SK-N-SH (cell line): ENCODE results near the gene BIRC7. TPM values are rescaled to one million over a fixed set of nuclear protein-coding genes. Genes with fewer than 3 reads are reported as not detected.

ENCODE experiments used
- CTCF ChIA-PET: fragments of 300-600, 350-600 bp; formaldehyde crosslinking; extraction: SDS; loops from one replicate; lab custom pipeline; 2021; lab: Yijun Ruan, JAX
- POLR2A ChIA-PET: fragments of 350-600 bp; sonication (Branson Sonifier 250); formaldehyde crosslinking; extraction: SDS; loops from one replicate; lab custom pipeline; 2020; ENCODE audit warnings: antibody characterized with exemption, inconsistent platforms; lab: Yijun Ruan, JAX
- DNase-seq: peaks from one replicate; pipeline ENCODE4 v3.0.0; 2012
- H2AFZ ChIP-seq: fragments of 200-600 bp; sonication (generic); 2 replicates; pipeline ENCODE4 v1.8.1; 2016; ENCODE audit warnings: antibody characterized with exemption, mild to moderate bottlenecking, low read depth
- H3F3A ChIP-seq: fragments of 200-600 bp; sonication (generic); replicated peaks from 2 replicates; pipeline ENCODE3; 2016; ENCODE audit warnings: antibody characterized with exemption, mild to moderate bottlenecking; ENCODE audit not compliant: insufficient read depth
- H3K27ac ChIP-seq, 2 experiments: fragments of 200-500 bp in 1 of 2; fragments of 200-600 bp in 1 of 2; sonication (Bioruptor generic) in 1 of 2; sonication (generic), shearing (Covaris generic) in 1 of 2; 2 replicates each; pipeline versions ENCODE4 v1.5.1 to v1.6.1; 2014 to 2016; ENCODE audit warnings: low read depth in 2 of 2, inconsistent platforms in 1 of 2, low read length in 1 of 2, mild to moderate bottlenecking in 1 of 2, mixed read lengths in 1 of 2
- H3K27me3 ChIP-seq: fragments of 200-600 bp; sonication (generic), shearing (Covaris generic); 2 replicates; pipeline ENCODE4 v1.6.1; 2016; ENCODE audit warnings: mixed run types; ENCODE audit not compliant: insufficient read depth
- H3K36me3 ChIP-seq, 2 experiments: fragments of 200-500 bp in 1 of 2; fragments of 200-600 bp in 1 of 2; sonication (Bioruptor generic) in 1 of 2; sonication (generic) in 1 of 2; replicated peaks in 1 of 2; 2 replicates each; pipeline versions ENCODE3 to v1.5.1; 2014 to 2016; ENCODE audit warnings: low read length in 1 of 2, mild to moderate bottlenecking in 1 of 2; ENCODE audit not compliant: insufficient read depth in 2 of 2, control insufficient read depth in 1 of 2
- H3K4me1 ChIP-seq, 2 experiments: fragments of 200-500 bp in 1 of 2; fragments of 200-600 bp in 1 of 2; sonication (Bioruptor generic) in 1 of 2; sonication (generic), shearing (Covaris generic) in 1 of 2; 2 replicates each; pipeline versions ENCODE4 v1.5.1 to v1.6.1; 2014 to 2016; ENCODE audit warnings: low read depth in 1 of 2, low read length in 1 of 2, mixed run types in 1 of 2; ENCODE audit not compliant: insufficient read depth in 2 of 2, control insufficient read depth in 1 of 2
- H3K4me2 ChIP-seq: fragments of 200-600 bp; sonication (generic), shearing (Covaris generic); 2 replicates; pipeline ENCODE4 v1.6.1; 2017; ENCODE audit warnings: mixed run types
- H3K4me3 ChIP-seq, 2 experiments: fragments of 200-500 bp in 1 of 2; fragments of 200-600 bp in 1 of 2; sonication (Bioruptor generic) in 1 of 2; sonication (generic), shearing (Covaris generic) in 1 of 2; 2 replicates each; pipeline versions ENCODE4 v1.5.1 to v1.8.1; 2014 to 2016; ENCODE audit warnings: low read depth in 2 of 2, inconsistent platforms in 1 of 2, low read length in 1 of 2, mild to moderate bottlenecking in 1 of 2, mixed read lengths in 1 of 2, moderate library complexity in 1 of 2
- H3K79me2 ChIP-seq: fragments of 200-600 bp; sonication (generic); 2 replicates; pipeline ENCODE4 v1.8.1; 2017; ENCODE audit warnings: mild to moderate bottlenecking; ENCODE audit not compliant: insufficient read depth
- H3K9ac ChIP-seq: fragments of 200-600 bp; sonication (generic); 2 replicates; pipeline ENCODE4 v1.6.1; 2017; ENCODE audit warnings: mixed run types
- H3K9me2 ChIP-seq: fragments of 200-600 bp; sonication (generic); 2 replicates; pipeline ENCODE4 v1.6.1; 2017; ENCODE audit warnings: mixed run types
- H3K9me3 ChIP-seq: fragments of 200-600 bp; sonication (generic); 2 replicates; pipeline ENCODE4 v1.6.1; 2017; ENCODE audit warnings: mixed run types, mild to moderate bottlenecking, moderate library complexity
- H4K20me1 ChIP-seq: fragments of 200-600 bp; sonication (generic); 2 replicates; pipeline ENCODE4 v1.6.1; 2017; ENCODE audit warnings: mild to moderate bottlenecking, mixed run types; ENCODE audit not compliant: insufficient read depth
- EP300 ChIP-seq, 2 experiments: IDR thresholded peaks; 2 replicates each; pipeline versions ENCODE4 v1.4.0 to v1.6.1; 2012; ENCODE audit warnings: borderline replicate concordance in 1 of 2, low read depth in 1 of 2, low read length in 1 of 2
- GABPA ChIP-seq: IDR thresholded peaks from 2 replicates; pipeline ENCODE4 v1.4.0; 2012; ENCODE audit warnings: low read depth, mild to moderate bottlenecking
- GATA2 ChIP-seq: sonication (generic); formaldehyde crosslinking; IDR thresholded peaks from 2 replicates; pipeline ENCODE4 v1.5.0; 2020; ENCODE audit warnings: mild to moderate bottlenecking, missing genetic modification reagents
- JUND ChIP-seq: IDR thresholded peaks from 2 replicates; pipeline ENCODE4 v1.4.0; 2012
- NFIC ChIP-seq: IDR thresholded peaks from 2 replicates; pipeline ENCODE4 v1.4.0; 2012; ENCODE audit warnings: borderline replicate concordance
- NRF1 ChIP-seq: IDR thresholded peaks from 2 replicates; pipeline ENCODE4 v1.6.1; 2012; ENCODE audit warnings: low read depth, mild to moderate bottlenecking, low read length
- RAD21 ChIP-seq: IDR thresholded peaks from 2 replicates; pipeline ENCODE4 v1.6.1; 2012; ENCODE audit warnings: mild to moderate bottlenecking, low read length
- RCOR1 ChIP-seq: fragments of 150-350 bp; IDR thresholded peaks from 2 replicates; pipeline ENCODE4 v1.6.1; 2017; ENCODE audit warnings: antibody characterized with exemption, low read length
- RXRA ChIP-seq: IDR thresholded peaks from 2 replicates; pipeline ENCODE4 v1.4.0; 2012; ENCODE audit warnings: low read depth, mild to moderate bottlenecking, borderline replicate concordance
- TCF12 ChIP-seq: IDR thresholded peaks from 2 replicates; pipeline ENCODE4 v1.4.0; 2012
- TEAD4 ChIP-seq: IDR thresholded peaks from 2 replicates; pipeline ENCODE4 v1.4.0; 2012; ENCODE audit warnings: mild to moderate bottlenecking, borderline replicate concordance; ENCODE audit not compliant: insufficient read depth
- WGBS: methylation state at CpG from one replicate; pipeline ENCODE4 v1.1.6; 2017; ENCODE audit warnings: low lambda C conversion rate; 5-methylcytosine and 5-hydroxymethylcytosine counted together
- polyA plus RNA-seq, 3 experiments: library from polyadenylated mRNA; depleted of rRNA; stranded (reverse); fragments of >200 nt; gene quantifications; 2 replicates each; pipeline ENCODE4 v1.2.3, GENCODE V29; 2012
- TF ChIP-seq, protein P1 (sequence below): fragments of 150-350 bp; IDR thresholded peaks from 2 replicates; pipeline ENCODE4 v1.6.1; 2016; ENCODE audit warnings: mild to moderate bottlenecking, low read depth, low read length
- TF ChIP-seq, protein P2 (sequence below): fragments of 200-600 bp; sonication (generic); IDR thresholded peaks from 2 replicates; pipeline ENCODE4 v1.6.1; 2017; ENCODE audit warnings: antibody characterized with exemption, mild to moderate bottlenecking, moderate library complexity

Gene BIRC7
- polyA plus RNA-seq, 1 of the 3 experiments (the other 2 are of a cell fraction), result not detected

DNA sequence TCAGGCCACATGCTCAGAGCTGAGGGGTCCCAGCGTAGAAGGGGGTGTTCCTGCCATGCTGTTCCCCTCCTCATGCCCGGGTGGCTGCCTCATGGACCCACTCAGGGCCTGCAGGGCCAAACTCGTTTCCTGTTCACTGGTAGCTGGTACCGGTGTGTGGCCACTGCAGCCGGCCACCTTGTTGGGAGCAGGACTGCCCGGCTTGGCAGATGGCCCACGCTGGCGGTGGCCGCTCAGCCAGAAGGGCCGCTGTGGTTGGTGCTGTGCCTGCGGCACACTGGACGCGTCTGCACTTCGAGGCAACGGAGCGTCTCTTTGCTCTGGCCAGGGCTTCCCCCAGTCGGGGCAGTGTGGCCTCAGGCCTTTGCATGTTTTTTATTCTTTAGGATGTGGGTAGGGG lies 47.2 kb downstream of the BIRC7 start:
- Histone ChIP-seq H3F3A (no peaks in the 10 kb centered on the region), H3K4me3 (no peak overlapping the region), H2AFZ (no peak overlapping the region), H3K4me1 (no peaks in the 10 kb centered on the region), H3K4me2 (no peak overlapping the region), H3K9me2 (no peaks in the 10 kb centered on the region), H3K36me3 (peaks cover 17 to 88% of the 10 kb centered on the region in 2 experiments), H4K20me1 (peaks cover 7% of the 10 kb centered on the region), H3K79me2 (peaks cover 8% of the 10 kb centered on the region; the same call in 1 of the 2 replicates), H3K27ac (no peak overlapping the region), H3K9ac (no peak overlapping the region), H3K9me3 (no peaks in the 10 kb centered on the region), H3K27me3 (no peaks in the 10 kb centered on the region)
- TF ChIP-seq RCOR1 (no peak), NFIC (no peak), NRF1 (no peak), GATA2 (CRISPR knock-in tag) (no peak), EP300 (IDR thresholded peaks at IDR 0.05; ENCODE audit: borderline replicate concordance in 1 of 2, low read depth in 1 of 2, low read length in 1 of 2) (no peak), RAD21 (no peak), TEAD4 (no peak), TCF12 (no peak)
- no peak for DNase-seq
- CTCF ChIA-PET, result interaction anchor here (0.7 to 3.4 kb wide), 5 partner anchors 8 to 99 kb away, joined by 3 to 14 read pairs (median 8); partner anchors contain the start of gene ARFGAP1
- POLR2A ChIA-PET, result no interaction called here
- 100% methylated on average over 2 of the region's 17 CpGs for WGBS

DNA sequence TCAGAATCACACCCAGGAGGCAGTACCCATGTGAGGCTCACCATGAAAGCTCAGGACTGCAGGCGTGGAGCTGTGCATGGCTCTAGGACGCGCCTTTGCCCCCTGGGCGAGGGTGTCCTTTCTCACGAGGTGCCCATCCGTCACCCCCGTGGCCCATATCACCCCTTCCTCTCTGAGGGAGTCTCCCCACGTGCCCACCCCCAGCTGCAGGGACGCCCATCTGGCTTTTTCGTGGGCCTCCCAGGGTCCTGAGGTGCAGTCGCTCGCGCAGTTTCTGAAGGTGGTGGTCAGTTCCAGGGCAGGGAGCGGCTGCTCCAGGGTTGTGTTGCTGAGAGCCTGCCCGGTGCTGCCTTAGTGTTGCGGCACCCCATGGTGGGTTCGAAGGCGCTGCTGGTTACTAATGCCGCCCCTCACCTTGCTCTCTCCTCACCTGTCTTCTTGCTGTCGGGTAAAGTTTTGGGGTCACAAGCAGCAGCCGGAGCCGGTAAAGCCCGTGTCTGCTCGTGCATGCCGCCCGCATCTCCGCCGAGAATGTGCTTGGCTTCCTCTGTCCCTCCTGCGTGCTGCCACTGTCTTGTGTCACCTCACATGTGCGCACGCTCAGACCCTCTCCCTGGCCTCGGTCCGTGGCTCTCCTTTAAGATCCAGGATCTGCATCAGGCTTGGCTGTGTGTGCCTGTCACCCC lies 47.8 kb downstream of the BIRC7 start:
- peaks cover 3% of the 10 kb centered on the region; the same call in 1 of the 2 replicates for H3K79me2 ChIP-seq
- no peaks in the 10 kb centered on the region for H3K27me3 ChIP-seq
- peaks cover 16 to 86% of the 10 kb centered on the region in 2 experiments for H3K36me3 ChIP-seq
- H3F3A ChIP-seq, result no peaks in the 10 kb centered on the region
- no peak overlapping the region for H3K9ac ChIP-seq
- H4K20me1 ChIP-seq, result peaks cover 4% of the 10 kb centered on the region; the same call in 1 of the 2 replicates
- no peak overlapping the region for H2AFZ ChIP-seq
- WGBS, result 95% methylated on average over 21 of the region's 33 CpGs
- H3K4me2 ChIP-seq, result no peak overlapping the region
- no peaks in the 10 kb centered on the region for H3K9me2 ChIP-seq
- no peaks in the 10 kb centered on the region for H3K9me3 ChIP-seq
- H3K27ac ChIP-seq, result no peak overlapping the region
- DNase-seq, result no peak
- ChIA-PET CTCF (interaction anchor here (0.7 to 2.2 kb wide), 4 partner anchors 8 to 98 kb away, joined by 3 to 9 read pairs (median 6); partner anchors contain the start of gene ARFGAP1), POLR2A (interaction anchor here (1.2 kb wide), 1 partner anchor 11 kb away, joined by 5 read pairs; the partner anchor contains the start of gene ARFGAP1)
- no peaks in the 10 kb centered on the region for H3K4me1 ChIP-seq
- TF ChIP-seq, protein P1, sequence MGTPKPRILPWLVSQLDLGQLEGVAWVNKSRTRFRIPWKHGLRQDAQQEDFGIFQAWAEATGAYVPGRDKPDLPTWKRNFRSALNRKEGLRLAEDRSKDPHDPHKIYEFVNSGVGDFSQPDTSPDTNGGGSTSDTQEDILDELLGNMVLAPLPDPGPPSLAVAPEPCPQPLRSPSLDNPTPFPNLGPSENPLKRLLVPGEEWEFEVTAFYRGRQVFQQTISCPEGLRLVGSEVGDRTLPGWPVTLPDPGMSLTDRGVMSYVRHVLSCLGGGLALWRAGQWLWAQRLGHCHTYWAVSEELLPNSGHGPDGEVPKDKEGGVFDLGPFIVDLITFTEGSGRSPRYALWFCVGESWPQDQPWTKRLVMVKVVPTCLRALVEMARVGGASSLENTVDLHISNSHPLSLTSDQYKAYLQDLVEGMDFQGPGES, result no peak
- TF ChIP-seq NRF1 (no peak), RAD21 (no peak), GABPA (no peak), RCOR1 (no peak), TCF12 (no peak), RXRA (no peak), JUND (no peak)
- TF ChIP-seq, protein P2, sequence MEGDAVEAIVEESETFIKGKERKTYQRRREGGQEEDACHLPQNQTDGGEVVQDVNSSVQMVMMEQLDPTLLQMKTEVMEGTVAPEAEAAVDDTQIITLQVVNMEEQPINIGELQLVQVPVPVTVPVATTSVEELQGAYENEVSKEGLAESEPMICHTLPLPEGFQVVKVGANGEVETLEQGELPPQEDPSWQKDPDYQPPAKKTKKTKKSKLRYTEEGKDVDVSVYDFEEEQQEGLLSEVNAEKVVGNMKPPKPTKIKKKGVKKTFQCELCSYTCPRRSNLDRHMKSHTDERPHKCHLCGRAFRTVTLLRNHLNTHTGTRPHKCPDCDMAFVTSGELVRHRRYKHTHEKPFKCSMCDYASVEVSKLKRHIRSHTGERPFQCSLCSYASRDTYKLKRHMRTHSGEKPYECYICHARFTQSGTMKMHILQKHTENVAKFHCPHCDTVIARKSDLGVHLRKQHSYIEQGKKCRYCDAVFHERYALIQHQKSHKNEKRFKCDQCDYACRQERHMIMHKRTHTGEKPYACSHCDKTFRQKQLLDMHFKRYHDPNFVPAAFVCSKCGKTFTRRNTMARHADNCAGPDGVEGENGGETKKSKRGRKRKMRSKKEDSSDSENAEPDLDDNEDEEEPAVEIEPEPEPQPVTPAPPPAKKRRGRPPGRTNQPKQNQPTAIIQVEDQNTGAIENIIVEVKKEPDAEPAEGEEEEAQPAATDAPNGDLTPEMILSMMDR, result no peak
- no peak overlapping the region for H3K4me3 ChIP-seq
